Fibroblast of the aortic adventitia (primary cell): ENCODE results near the gene TUBGCP6. TPM values are rescaled to one million over a fixed set of nuclear protein-coding genes. Genes with fewer than 3 reads are reported as not detected.

Experiments used
- DNase-seq: peaks from one replicate; pipeline ENCODE4 v3.0.0-alpha.2; 2010; ENCODE audit warnings: low read depth
- H3K4me3 ChIP-seq: 2 replicates; pipeline ENCODE4 v1.5.1; 2011; ENCODE audit warnings: low read depth, mild to moderate bottlenecking, control low read depth, low read length, moderate library complexity
- CTCF ChIP-seq: IDR thresholded peaks from 2 replicates; pipeline ENCODE4 v1.5.1; 2011; ENCODE audit warnings: mild to moderate bottlenecking, low read length, control low read depth, inconsistent platforms; ENCODE audit not compliant: insufficient read depth
- total RNA-seq: library from RNA; depleted of rRNA; stranded (reverse); fragments of >200 nt; gene quantifications from 2 replicates; pipeline ENCODE4 v1.2.3, GENCODE V29; 2012; ENCODE audit warnings: low replicate concordance

TUBGCP6 gene
- total RNA-seq, 1 donor, result 23.6 TPM

- H3K4me3 ChIP-seq, result no peak overlapping the region
- no peak for DNase-seq
- TF ChIP-seq CTCF, result no peak
Measured at GRCh38 chr22:50258361-50259292, 13.8 kb upstream of the TUBGCP6 start.

- TF ChIP-seq CTCF, result no peak
- no peak for DNase-seq
- H3K4me3 ChIP-seq, result no peak overlapping the region
Measured at GRCh38 chr22:50257451-50258360, 12.9 kb upstream of the TUBGCP6 start.

GRCh38 chr22:50257041-50257440 is 12.2 kb upstream of the TUBGCP6 start:
- no peak overlapping the region for H3K4me3 ChIP-seq
- TF ChIP-seq CTCF, result no peak
- DNase-seq, result no peak

- H3K4me3 ChIP-seq, result no peak overlapping the region
- no peak for DNase-seq
- no peak for TF ChIP-seq CTCF
Measured at GRCh38 chr22:50256258-50256862, 11.5 kb upstream of the TUBGCP6 start.

- no peak for TF ChIP-seq CTCF
- DNase-seq, result no peak
- no peak overlapping the region for H3K4me3 ChIP-seq
Measured at GRCh38 chr22:50255607-50256006, 10.8 kb upstream of the TUBGCP6 start.

- no peak overlapping the region for H3K4me3 ChIP-seq
- TF ChIP-seq CTCF, result no peak
- no peak for DNase-seq
Measured at GRCh38 chr22:50255099-50255498, 10.3 kb upstream of the TUBGCP6 start.
